Astrocyte of the cerebellum (primary cell): Measurements from ENCODE around the gene CCDC61.

ENCODE experiments used
- DNase-seq: peaks from one replicate; pipeline ENCODE4 v3.0.0-alpha.2; 2011; ENCODE audit warnings: low read depth
- H3K4me3 ChIP-seq: 2 replicates; pipeline ENCODE4 v1.5.1; 2011; ENCODE audit warnings: mild to moderate bottlenecking, low read depth, low read length, moderate library complexity
- in situ Hi-C: cut with HindIII; loops from 2 replicates; pipeline ENCODE4 v1.10.0; 2017; ENCODE audit warnings: low sequenced_read_pairs
- TF ChIP-seq, protein P1 (sequence below): IDR thresholded peaks from 2 replicates; pipeline ENCODE4 v1.5.1; 2012; ENCODE audit warnings: low read length, low read depth, moderate library complexity, mild to moderate bottlenecking; ENCODE audit errors: missing control alignments

Gene CCDC61

GRCh38 chr19:46019270-46019669 lies 24.0 kb downstream of the CCDC61 start:
- no peak overlapping the region for H3K4me3 ChIP-seq
- in situ Hi-C loops: no loop called here
- TF ChIP-seq, protein P1, sequence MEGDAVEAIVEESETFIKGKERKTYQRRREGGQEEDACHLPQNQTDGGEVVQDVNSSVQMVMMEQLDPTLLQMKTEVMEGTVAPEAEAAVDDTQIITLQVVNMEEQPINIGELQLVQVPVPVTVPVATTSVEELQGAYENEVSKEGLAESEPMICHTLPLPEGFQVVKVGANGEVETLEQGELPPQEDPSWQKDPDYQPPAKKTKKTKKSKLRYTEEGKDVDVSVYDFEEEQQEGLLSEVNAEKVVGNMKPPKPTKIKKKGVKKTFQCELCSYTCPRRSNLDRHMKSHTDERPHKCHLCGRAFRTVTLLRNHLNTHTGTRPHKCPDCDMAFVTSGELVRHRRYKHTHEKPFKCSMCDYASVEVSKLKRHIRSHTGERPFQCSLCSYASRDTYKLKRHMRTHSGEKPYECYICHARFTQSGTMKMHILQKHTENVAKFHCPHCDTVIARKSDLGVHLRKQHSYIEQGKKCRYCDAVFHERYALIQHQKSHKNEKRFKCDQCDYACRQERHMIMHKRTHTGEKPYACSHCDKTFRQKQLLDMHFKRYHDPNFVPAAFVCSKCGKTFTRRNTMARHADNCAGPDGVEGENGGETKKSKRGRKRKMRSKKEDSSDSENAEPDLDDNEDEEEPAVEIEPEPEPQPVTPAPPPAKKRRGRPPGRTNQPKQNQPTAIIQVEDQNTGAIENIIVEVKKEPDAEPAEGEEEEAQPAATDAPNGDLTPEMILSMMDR: no peak
- DNase-seq: no peak

DNA sequence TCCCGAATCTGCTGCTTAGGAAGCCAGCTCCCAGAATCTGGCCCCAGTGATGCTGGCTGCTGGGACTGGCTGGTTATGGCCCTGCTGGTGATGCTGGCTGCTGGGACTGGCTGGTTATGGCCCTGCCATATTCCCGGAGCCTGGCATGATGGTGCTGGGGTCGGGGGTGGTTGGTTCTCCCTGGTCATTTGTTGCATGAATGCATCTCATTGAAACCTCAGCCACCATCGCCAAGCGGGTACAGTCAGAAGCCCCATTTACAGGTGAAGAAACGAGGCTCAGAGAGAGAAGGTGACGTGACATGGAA lies 25.5 kb downstream of the CCDC61 start:
- no peak for DNase-seq
- no peak overlapping the region for H3K4me3 ChIP-seq
- TF ChIP-seq, protein P1: no peak
- in situ Hi-C loops: no loop called here

DNA sequence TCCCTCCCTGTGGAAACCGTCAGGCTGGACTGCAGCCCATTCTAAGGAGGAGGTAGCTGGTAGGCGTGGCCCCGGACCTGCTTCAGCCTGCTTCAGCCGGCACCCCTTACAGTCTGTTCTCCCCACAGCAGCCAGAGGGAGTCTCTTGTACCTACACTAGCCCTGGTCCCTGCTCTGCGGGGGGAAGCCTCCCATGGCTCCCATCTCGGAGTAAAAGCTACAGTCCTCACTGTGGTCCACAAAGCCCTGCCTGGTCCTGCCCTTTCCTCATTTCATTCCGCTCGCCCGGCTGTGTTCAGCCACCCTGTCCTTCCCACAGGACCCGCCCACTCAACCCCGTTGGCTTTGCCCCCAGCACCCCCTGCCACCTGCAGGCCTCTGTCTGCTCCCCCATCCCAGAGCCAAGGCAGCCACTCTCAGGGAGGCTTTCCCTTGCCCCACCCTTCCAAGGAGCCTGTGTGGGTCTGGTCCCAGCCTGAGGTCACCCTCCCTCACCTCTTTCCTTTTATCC lies 26.3 kb downstream of the CCDC61 start:
- TF ChIP-seq, protein P1: no peak
- no peak for DNase-seq
- H3K4me3 ChIP-seq: no peak overlapping the region
- in situ Hi-C loops: no loop called here

DNA sequence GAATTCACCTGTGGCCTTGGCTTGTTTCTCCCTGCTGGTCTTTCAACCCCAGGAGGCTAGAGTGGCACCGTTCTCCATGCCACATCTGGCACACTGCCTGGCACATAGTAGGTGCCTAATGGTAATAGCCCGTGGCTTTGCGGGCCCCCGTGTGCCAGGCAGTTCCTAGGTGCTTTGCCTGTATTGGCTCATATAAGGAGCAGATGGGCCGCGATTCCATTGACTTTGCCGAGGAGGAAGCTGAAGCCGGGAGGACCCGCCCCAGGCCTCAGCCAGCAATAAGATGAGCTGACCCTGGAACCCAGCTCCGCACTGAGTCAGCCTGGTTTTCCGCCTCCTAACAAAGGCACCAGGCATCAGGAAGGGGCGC lies 26.8 kb downstream of the CCDC61 start:
- in situ Hi-C loops: no loop called here
- no peak for DNase-seq

GRCh38 chr19:46022431-46023310 lies 27.4 kb downstream of the CCDC61 start, which contains the start of gene PGLYRP1:
Gene PGLYRP1 (minus strand): TSS chr19:46023053. CDS start chr19:46023021, 32 bp downstream.
- TF ChIP-seq, protein P1: no peak
- no peak for DNase-seq
- in situ Hi-C loops: no loop called here
- no peak within 1 kb of the TSS for H3K4me3 ChIP-seq

More for the DNA sequence above, 26.8 kb downstream of the CCDC61 start:
- TF ChIP-seq, protein P1: no peak
- H3K4me3 ChIP-seq: no peak overlapping the region

DNA sequence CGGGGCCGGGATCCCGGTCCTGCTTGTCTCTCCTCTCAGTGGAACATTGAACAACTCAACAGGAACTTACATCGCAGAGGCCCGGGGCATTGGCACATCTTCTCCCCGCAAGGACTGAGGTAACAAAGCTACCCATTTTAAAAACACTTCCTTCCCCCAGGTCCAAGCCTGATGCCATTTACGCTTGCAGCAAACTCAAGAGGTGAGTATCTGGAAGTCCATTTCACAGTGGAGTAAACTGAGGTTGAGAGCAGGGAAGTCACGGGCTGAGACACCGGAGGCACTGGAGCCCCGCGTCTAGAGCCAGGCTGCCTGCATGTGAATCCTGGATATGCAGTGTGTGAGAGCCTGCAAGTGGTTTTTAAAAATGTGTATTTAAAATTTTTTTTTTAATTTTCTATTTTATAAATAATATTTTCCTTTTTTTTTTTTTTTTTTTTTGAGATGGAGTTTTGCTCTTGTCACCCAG lies 28.1 kb downstream of the CCDC61 start:
- H3K4me3 ChIP-seq: no peak overlapping the region
- no peak for DNase-seq
- TF ChIP-seq, protein P1: no peak
- in situ Hi-C loops: no loop called here
